NT2/D1 (cell line): ENCODE results near the gene GPATCH1.
"Not testable (repeated sequence)": the region's sequence is repeated elsewhere in the genome, so short reads cannot be mapped to it uniquely, and the experiment has no call there.

Experiments used
- DNase-seq: peaks from one replicate; pipeline ENCODE4 v3.0.0-alpha.2; 2011; ENCODE audit warnings: low read depth, low spot score
- H3K27me3 ChIP-seq: 2 replicates; pipeline ENCODE4 v1.6.0; 2011; ENCODE audit warnings: mild to moderate bottlenecking; ENCODE audit not compliant: insufficient read length, insufficient read depth
- H3K36me3 ChIP-seq: 2 replicates; pipeline ENCODE4 v1.6.1; 2011; ENCODE audit warnings: mild to moderate bottlenecking, low read length, mixed read lengths; ENCODE audit not compliant: insufficient read depth, insufficient read length
- H3K4me1 ChIP-seq: 2 replicates; pipeline ENCODE4 v1.5.1; 2011; ENCODE audit not compliant: insufficient read depth, insufficient read length
- H3K4me3 ChIP-seq: 2 replicates; pipeline ENCODE4 v1.5.1; 2011; ENCODE audit warnings: low read depth; ENCODE audit not compliant: insufficient read length
- H3K9ac ChIP-seq: 2 replicates; pipeline ENCODE4 v1.6.0; 2011; ENCODE audit warnings: low read depth; ENCODE audit not compliant: insufficient read length
- H3K9me3 ChIP-seq: 2 replicates; pipeline ENCODE4 v1.5.1; 2011; ENCODE audit warnings: mild to moderate bottlenecking, low read length; ENCODE audit not compliant: insufficient read depth
- SUZ12 ChIP-seq: IDR thresholded peaks from 2 replicates; pipeline ENCODE4 v1.6.1; 2011; ENCODE audit not compliant: insufficient read length, insufficient read depth; ENCODE audit errors: extremely low read depth
- YY1 ChIP-seq: IDR thresholded peaks from 2 replicates; pipeline ENCODE4 v1.6.1; 2011; ENCODE audit not compliant: insufficient read length, insufficient read depth
- ZNF274 ChIP-seq: IDR thresholded peaks from 2 replicates; pipeline ENCODE4 v1.6.1; 2011; ENCODE audit warnings: mild to moderate bottlenecking, low read depth, low read length

The GPATCH1 gene

DNA sequence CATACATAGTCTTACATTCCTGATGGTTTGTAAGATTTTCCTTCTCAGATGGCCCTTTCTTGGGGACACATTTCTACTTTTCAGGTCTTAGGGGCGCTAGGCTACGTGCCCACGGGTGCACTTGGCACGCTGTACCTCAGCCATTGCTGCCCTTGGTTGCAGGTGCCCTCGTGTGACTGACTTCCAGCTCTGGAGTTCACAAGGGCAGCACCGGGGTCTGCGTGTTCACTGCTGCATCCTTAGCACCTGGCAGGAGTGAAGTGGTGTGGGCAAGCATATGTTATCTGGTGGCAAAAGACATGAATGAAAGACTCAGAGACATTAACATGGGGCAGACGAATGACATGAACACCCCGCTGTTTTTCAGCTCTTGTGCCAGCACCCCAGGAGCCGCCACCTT is 37.7 kb downstream of the GPATCH1 start:
- Histone ChIP-seq H3K9ac (no peak overlapping the region), H3K4me1 (no peaks in the 10 kb centered on the region), H3K9me3 (no peaks in the 10 kb centered on the region), H3K36me3 (peaks cover 29% of the 10 kb centered on the region), H3K4me3 (no peak overlapping the region), H3K27me3 (no peaks in the 10 kb centered on the region)
- DNase-seq, result no peak
- TF ChIP-seq YY1, result no peak
- no peak for TF ChIP-seq ZNF274
- no peak for TF ChIP-seq SUZ12

DNA sequence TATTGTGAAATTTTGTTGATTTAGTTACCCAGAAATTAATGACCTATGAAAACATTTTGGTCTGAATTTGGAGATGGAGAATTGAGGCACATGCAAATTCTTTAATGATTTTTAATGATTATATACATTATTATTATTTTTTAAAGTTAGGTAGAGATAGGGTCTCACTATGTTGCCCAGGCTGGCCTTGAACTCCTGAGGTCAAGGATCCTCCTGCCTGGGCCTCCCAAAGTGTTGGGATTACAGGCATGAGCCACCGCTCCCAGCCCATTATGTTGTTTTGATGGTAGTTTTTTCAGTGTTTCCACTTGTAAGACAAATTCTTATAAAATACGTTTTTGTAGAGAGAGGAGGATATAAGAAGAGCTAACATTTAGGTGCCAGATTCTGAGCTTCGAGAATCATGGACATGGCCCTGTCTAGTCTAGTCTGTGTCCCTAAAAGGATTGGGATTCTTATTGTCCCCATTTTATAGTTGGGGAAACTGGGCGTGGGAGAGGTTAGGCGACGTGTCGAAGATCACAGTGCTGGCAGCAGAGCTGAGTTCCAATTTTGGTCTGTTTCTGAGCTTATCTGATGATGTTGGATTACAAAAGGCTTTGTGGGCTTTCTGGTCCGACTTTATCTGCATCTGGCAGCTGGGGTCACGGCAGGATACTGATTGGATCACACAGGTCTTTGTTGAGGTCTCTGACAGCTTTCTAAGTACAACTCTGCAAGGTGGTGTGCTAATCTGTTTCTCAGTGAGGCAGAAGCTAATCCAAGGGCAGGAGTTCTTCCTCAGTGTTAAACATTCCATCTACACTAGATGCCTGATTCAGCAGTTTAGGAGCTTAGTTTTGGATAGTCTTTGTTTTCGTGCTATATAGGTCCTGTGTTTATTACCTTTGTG is 43.5 kb downstream of the GPATCH1 start:
- H3K9me3 ChIP-seq, result no peaks in the 10 kb centered on the region
- no peak overlapping the region for H3K4me3 ChIP-seq
- H3K36me3 ChIP-seq, result peaks cover 21% of the 10 kb centered on the region

DNA sequence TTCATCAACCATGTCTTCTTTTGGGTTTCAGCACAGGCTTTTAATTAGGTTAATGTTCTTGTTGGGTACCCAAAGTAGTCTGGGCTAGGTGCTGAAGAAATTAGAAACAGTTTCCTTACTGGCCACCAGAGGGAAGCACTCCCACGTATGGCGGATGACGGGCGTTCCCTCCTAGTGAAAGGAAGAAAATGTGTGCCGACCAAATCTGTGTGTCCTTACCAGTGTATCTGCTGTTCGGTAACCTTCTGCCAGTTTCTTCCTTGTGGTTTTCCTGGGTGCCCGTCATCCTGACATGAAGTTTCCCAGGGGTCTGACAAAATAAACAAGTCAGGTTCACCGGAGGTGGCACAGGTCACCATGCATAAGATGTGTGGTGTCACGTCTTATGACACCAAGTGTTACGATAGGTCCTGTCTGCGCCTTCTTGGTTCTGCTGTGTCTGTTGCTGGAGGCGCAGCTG is 45.0 kb downstream of the GPATCH1 start:
- H3K36me3 ChIP-seq, result peaks cover 26% of the 10 kb centered on the region
- no peak overlapping the region for H3K4me3 ChIP-seq
- H3K4me1 ChIP-seq, result no peaks in the 10 kb centered on the region
- no peak for TF ChIP-seq SUZ12
- DNase-seq, result peak; percentile 38
- no peaks in the 10 kb centered on the region for H3K27me3 ChIP-seq
- no peaks in the 10 kb centered on the region for H3K9me3 ChIP-seq
- peak overlapping the region; percentile 12 for H3K9ac ChIP-seq

More for the DNA sequence above, 43.5 kb downstream of the GPATCH1 start:
- DNase-seq, result no peak
- H3K9ac ChIP-seq, result no peak overlapping the region
- no peaks in the 10 kb centered on the region for H3K4me1 ChIP-seq
- TF ChIP-seq ZNF274 (no peak), YY1 (no peak), SUZ12 (no peak)
- no peaks in the 10 kb centered on the region for H3K27me3 ChIP-seq

DNA sequence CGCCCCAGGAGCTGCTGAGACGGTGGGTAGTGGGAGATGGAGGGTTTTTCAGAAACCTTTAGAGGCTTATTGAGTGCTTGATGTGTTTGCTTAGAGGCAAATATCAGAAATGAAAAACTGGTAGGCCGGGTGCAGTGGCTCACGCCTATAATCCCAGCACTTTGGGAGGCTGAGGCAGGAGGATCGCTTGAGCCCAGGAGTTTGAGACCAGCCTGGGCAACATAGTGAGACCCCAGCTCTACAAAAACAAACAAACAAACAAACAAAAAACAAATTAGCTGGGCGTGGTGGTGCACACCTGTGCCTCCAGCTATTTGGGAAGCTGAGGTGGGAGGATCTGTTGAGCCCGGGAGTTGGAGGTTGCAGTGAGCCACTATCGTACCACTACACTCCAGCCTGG is 45.7 kb downstream of the GPATCH1 start:
- DNase-seq, H3K27me3 ChIP-seq, H3K9me3 ChIP-seq, H3K9ac ChIP-seq, H3K4me3 ChIP-seq, H3K4me1 ChIP-seq: not testable (repeated sequence)
- H3K36me3 ChIP-seq, result peaks cover 26% of the 10 kb centered on the region

DNA sequence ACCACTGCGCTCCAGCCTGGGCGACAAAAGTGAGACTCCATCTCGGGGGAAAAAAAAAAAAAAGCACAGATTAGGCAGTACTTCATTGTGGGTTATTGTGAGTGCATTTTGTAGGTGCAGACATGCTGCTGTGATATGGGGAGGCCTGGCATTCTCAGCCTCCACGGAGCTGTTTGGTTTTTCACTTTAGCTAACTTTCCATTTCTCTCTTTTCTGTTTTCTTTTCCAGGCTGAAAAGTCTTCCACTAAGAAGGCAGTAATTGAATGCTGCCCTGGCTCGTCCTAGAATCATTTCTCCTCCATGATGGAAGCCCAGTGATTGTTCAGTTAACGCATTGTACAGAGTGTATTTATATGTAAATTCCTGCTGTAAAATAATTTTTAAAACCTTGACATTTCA is 48.9 kb downstream of the GPATCH1 start:
- Histone ChIP-seq H3K4me1 (peaks cover 5% of the 10 kb centered on the region), H3K9ac (no peak overlapping the region), H3K4me3 (no peak overlapping the region), H3K9me3 (no peaks in the 10 kb centered on the region), H3K36me3 (peaks cover 29% of the 10 kb centered on the region), H3K27me3 (no peaks in the 10 kb centered on the region)
- TF ChIP-seq ZNF274 (no peak), YY1 (no peak), SUZ12 (no peak)
- no peak for DNase-seq

DNA sequence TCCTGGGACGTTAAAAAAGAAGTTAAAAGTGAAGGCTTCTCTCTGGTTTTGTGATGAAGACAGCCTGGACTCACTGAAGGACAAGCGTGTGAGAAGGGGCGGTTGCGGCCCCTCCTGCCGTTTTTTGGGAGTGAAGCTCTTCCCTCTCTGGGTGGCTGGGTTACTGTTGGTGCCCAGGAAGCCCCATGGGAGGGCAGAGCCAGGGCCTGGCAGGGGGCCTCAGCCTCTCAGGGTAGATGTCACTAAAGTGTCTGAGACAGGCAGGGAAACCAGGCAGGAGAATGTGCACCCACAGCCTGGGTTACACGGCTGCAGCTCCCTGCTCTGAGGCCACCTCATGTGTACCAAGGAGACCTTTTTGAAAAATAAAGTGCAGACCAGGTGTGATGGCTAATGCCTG is 49.5 kb downstream of the GPATCH1 start:
- Histone ChIP-seq H3K4me3 (no peak overlapping the region), H3K9me3 (no peaks in the 10 kb centered on the region), H3K4me1 (peaks cover 5% of the 10 kb centered on the region), H3K36me3 (peaks cover 29% of the 10 kb centered on the region), H3K9ac (no peak overlapping the region), H3K27me3 (no peaks in the 10 kb centered on the region)
- no peak for DNase-seq
- TF ChIP-seq ZNF274, result no peak

DNA sequence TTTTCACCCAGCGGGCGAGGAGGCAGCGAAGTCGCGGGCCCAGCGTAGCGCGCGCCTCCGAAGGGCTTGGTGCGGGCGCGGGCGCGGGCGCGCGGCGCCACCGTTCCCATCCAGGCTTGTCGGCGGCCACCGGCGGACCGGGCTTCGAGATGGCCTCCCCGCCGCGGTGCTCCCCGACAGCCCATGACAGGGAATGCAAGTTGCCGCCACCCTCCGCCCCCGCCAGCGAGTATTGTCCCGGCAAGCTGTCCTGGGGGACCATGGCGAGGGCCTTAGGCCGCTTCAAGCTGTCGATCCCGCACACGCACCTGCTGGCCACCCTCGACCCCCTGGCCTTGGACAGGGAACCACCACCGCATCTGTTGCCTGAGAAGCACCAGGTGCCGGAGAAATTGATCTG is 51.0 kb downstream of the GPATCH1 start, which contains the start of gene WDR88:
TSS of gene WDR88 (plus strand) at position 94 of the 400 bp plus-strand sequence. CDS start at position 150, 56 bp downstream.
- Histone ChIP-seq H3K4me1 (peaks cover 5% of the 10 kb centered on the region), H3K9ac (no peak within 1 kb of the TSS), H3K27me3 (no peaks in the 10 kb centered on the region), H3K36me3 (peaks cover 18% of the 10 kb centered on the region), H3K9me3 (no peaks in the 10 kb centered on the region), H3K4me3 (no peak within 1 kb of the TSS)
- no peak for DNase-seq
- TF ChIP-seq ZNF274 (no peak), SUZ12 (no peak), YY1 (no peak)
